LHCN-M2 (cell line): ENCODE results near the gene TMEM132D. TPM values are rescaled to one million over a fixed set of nuclear protein-coding genes. Genes with fewer than 3 reads are reported as not detected.
"Not testable (repeated sequence)": the region's sequence is repeated elsewhere in the genome, so short reads cannot be mapped to it uniquely, and the experiment has no call there.

Source experiments
- DNase-seq: peaks from one replicate; pipeline ENCODE4 v3.0.0-alpha.2; 2012; ENCODE audit warnings: low read depth
- polyA plus RNA-seq: library from polyadenylated mRNA; unstranded; fragments of >200 nt; gene quantifications from one replicate; pipeline ENCODE4 v1.2.1, GENCODE V29; 2012; ENCODE audit warnings: missing spikeins
- total RNA-seq: library from RNA; depleted of rRNA; stranded (reverse); fragments of >200 nt; gene quantifications from 2 replicates; pipeline ENCODE4 v1.2.3, GENCODE V29; 2014; rRNA removed

TMEM132D gene
- total RNA-seq: not detected in 2 replicates
- polyA plus RNA-seq: not detected

DNA sequence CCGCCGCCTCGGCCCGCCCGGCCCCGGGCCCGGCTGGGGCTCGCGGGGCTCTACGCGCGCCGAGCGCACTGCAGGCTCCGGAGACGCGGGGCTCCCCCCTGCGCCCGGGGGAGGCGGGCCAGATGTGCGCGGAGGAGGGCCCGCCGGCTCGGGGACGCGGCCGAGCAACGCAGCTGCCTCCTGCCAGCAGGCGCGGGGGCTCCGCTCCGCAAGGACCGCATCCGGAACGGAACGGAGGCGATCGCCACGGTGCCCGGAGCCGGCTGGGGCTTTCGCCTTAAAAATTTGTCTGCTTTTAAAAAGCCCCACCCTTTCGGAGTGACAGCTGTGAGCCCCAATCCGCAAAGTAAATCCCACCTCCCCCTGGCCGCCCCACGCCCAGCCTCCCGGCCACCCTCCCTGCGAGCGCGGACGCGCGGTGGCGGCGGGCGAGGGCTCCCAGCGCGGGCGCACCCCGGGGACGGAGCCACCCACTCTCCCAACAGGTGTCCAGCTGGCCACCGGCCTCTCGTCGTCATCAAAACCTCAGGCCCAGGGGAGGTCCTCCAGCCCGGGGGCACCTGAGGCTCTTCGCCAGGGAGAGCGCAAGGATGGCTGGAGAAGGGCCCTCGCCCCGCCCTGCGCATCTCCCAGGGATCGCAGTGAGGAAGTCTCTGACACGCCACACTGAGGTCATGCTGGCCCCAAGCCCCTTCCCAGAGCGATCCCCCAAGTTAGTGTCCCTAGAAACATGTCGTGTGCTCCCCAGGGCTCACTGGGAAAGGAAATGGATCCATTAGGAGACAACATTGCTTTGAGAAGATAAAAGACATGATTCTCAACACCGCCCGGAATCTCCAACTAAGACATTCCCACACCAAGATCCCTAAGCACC, at the start of gene TMEM132D:
Gene TMEM132D, minus strand, starts transcription at position 70 of the 874 bp plus-strand sequence.
- DNase-seq: no peak

- no peak for DNase-seq
These were observed 45.8 kb upstream of the TMEM132D start for GRCh38 chr12:129949651-129950050.

DNA sequence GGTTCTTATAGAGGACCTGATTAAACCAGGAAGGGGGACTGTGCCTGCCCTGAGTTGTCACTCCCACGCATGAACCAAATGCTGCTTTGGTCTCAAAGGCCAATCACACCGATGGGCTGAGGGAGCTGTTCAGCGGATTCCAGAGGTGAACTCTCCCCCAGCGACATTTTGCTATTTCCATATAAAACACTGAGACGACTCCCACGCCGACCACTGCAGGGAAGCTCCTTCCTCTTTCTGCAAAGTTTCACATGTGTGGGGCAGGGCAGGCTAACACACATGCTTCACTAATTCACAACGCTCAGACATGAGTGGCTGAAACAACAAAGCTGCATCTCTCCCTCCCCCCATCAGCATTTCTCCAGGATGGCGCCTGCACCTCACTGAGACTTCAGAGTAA, 37.8 kb upstream of the TMEM132D start:
- no peak for DNase-seq

GRCh38 chr12:129938089-129938488, 34.3 kb upstream of the TMEM132D start:
- no peak for DNase-seq

- no peak for DNase-seq
These were observed 33.6 kb upstream of the TMEM132D start for GRCh38 chr12:129937426-129937825.

DNA sequence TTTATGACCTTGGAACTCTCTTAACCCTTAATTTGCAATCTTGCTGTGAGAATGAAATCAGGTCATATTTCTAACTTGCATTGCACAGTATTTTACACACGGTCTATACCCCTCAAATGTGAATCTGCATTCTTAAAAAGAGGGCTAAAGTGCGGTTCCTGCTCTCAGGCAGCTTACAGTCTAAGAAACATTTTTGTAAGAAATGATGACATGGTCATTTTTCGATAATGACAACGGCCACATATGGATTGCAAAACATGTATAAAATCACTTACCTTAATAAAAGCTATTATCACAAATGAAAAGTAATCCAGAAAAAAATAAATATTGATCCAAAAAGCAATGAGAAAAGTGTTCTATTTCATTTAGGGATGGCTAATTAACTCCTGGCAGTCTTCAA, 24.8 kb upstream of the TMEM132D start:
- DNase-seq: no peak

- no peak for DNase-seq
These were observed 23.6 kb upstream of the TMEM132D start for GRCh38 chr12:129927316-129927900.

DNA sequence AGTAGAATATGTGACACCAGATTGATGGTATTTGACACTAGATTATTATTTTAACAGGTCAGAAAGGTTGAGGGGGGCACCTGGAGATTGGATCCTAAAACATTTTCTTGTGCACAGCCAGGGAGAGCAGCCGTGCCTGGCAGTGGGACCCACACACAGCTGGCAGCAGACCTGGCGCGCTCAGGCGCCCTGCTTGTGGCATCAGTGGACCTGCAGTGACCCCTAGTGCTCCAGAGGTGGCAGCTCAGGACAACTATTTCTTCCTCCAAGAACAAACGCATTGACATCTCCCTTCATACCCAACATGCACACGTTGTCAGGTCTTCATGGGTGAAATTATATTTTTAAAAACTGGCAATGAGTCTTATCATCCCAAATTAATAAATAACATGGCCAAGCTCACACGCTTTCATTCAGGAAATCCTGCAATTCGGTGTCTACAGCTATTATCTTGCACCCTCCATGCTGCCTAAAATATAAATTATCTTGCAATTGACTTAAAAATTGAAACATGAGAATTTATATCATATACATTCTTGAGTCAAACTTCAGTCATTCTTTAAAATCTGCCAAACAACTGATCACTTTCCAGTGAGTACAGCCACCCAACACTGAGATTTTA, 7.7 kb upstream of the TMEM132D start:
- DNase-seq: no peak

DNA sequence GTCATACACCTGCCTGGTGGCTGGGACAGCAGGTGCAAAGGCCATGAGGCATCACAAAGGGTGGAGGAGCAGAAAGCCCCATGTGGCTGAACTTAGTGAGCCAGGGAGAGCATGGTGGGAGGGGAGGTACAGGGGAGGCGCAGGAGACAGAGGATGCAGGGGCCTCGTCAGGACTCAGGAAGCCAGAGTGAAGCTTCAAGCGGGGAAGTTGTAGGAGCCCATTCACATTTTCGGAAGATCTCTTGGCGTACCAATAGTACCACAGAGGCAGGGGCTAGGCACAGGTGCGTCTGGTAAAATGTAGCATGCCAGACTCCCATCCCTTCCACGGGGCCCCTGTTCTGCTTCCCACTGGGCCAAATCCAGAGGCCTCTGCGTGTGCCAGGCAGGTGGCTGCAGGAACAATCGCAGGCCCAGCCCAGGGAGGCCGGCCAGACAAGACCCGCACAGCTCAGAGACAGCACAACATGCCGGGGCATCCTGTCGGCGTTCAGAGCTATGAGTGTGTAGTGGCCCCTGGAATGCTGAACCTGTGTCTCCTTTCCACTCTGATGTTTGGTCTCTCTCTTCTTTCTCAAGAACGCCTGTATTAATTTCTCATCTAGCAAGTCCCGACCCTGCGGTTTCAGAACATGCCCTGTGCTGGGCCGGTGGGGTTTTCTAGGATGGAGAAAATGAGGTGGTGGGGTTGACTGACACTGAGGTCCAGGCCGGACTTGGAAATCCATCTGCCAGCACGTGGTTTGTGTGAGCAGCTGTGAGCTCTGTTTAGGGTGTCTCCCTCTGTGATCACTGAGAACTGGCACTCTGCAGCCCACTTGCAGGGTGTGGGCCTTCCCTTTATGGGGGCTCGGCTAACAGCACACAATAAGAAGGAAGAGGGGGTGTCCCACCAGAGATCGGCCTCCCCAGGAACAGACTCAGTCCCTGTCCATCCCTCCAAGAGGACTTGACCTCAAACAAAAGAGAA, 5.5 kb upstream of the TMEM132D start:
- no peak for DNase-seq

- no peak for DNase-seq
These were observed 506 bp downstream of the TMEM132D start for GRCh38 chr12:129903092-129903945.

GRCh38 chr12:129902371-129903091, 1.3 kb downstream of the TMEM132D start:
- DNase-seq: no peak

- DNase-seq: no peak
These were observed 2.6 kb downstream of the TMEM132D start for GRCh38 chr12:129901254-129901653.

DNA sequence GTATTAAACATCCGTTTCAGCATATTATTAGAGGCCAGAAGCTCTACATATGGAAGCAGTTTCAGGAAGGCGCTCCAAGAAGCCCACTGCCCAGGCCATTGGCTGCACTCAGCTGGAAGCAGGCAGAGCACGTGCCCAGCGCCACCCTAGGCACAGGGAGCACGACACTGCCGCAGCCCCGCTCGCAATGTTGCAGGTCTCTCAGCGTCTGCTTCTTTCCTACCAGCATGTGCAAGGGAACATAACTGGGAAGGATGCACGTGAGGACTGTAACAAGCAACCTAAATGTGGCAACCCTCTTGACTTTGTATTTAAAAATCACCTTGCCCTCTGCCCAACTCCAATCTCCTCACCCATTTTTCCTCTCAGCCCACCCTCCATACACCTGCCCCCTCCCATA, 3.5 kb downstream of the TMEM132D start:
- no peak for DNase-seq

GRCh38 chr12:129899045-129899444, 4.8 kb downstream of the TMEM132D start:
- DNase-seq: not testable (repeated sequence)

DNA sequence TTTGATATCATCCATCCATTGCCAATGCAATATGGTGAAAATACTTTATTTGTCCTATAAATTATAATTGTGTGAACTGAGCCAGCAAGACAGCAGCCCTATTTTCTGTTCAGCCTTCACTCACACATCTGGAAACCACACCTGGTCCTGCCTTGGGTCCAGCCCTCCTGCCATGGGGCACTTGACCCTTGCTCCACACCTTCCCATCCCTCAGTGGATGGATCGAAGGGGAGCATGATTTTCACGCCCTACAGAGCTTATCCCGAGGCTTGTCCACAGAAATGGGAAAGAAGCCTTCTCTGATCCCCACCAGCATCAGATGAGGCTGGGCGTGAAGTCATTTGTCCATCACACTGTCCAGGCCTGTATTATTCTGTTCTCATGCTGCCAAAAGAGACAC, 10.1 kb downstream of the TMEM132D start:
- DNase-seq: no peak

GRCh38 chr12:129887101-129887500, 16.7 kb downstream of the TMEM132D start:
- no peak for DNase-seq

GRCh38 chr12:129886541-129886940, 17.3 kb downstream of the TMEM132D start:
- no peak for DNase-seq

DNA sequence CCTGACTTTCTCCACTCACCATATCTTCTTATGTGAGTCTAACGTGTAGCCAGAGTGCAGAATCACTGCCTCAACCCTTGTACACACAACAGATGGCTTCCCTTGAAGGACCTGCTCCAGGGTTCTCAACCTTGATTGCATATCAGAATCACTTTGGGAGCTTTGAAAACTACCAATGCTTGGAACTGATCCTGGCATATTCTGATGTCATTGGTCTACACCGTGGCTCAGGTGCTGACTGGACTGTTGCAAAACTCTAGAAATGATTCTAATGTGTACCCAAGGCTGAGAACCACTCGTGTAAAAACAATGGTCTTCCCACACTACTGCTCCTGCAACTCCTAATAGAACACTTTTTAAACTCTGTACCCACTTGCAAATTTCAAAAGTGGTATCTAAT, 18.5 kb downstream of the TMEM132D start:
- no peak for DNase-seq

DNA sequence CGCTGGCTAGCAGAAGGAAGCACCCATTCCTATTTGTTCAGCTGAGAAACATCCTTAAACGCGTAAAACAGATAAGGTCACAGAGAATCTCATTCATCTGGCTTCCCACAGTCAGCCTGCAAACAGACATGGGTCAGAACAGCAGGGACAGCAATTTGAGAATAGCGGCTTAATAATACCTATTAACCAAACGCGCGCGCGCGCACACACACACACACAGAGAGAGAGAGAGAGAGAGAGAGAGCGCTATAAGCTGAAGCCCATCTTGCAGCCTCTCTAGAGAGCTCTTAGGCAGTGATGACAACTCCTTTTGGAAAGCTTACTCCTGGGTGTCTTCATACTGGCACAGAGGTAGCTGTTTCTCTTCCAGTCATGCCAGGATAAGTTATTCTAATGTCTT, 26.4 kb downstream of the TMEM132D start:
- no peak for DNase-seq

- no peak for DNase-seq
These were observed 30.0 kb downstream of the TMEM132D start for GRCh38 chr12:129873833-129874208.
